B cell (primary cell): ENCODE measurements around the gene ACP7.

Experiments used
- EZH2 ChIP-seq: IDR thresholded peaks from 2 replicates; pipeline ENCODE4 v1.6.1; 2012; ENCODE audit warnings: borderline replicate concordance, low read depth, mild to moderate bottlenecking, moderate library complexity, low read length; ENCODE audit not compliant: insufficient read depth, poor library complexity, severe bottlenecking
- TF ChIP-seq, protein P1 (sequence below): fragments of 200-600 bp; IDR thresholded peaks from one replicate; pipeline ENCODE4 v1.8.0; 2022; ENCODE audit warnings: antibody characterized with exemption, mild to moderate bottlenecking

DNA sequence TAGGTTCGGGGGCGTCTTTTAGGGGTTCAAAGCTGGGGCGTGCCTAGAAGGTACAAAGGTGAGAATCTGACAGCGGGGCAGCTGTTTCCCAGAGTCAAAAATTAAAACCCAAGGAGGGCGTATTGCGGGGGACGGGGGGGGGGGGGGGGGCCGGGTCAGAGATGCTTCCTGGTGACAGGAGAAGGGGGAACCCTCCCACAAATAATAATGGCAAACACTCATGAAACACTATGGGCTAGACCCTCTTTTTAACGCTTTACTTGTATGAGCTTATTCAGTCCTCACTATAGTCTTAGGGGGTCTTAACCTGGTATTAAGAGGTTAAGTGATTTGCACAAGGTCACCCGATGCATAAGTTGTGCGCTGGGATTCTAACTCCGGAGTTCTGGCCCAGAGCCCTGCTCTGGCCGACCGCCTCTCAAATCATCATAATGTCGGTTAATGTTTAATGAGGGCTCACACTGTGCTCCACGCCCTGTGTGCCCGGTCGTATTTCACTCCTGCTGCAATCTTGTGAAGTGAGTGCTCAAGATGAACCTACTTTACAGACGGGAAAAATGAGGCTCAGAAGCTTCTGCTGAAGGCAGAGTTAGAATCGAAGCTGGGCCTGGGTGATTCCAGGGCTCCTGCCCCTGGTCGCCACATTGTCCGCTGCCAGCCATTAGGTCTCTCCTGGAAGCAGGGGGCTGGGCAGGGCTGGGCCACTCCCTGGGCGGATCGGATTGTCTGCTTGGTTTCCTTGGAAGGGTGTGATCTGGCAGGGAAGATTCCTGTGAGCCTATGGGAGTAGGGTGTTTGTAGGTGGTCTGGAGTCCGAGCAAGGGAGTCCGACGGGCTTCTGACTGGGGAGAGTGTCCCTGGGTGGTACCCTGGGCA is 42.4 kb downstream of the ACP7 start:
- TF ChIP-seq, protein P1, sequence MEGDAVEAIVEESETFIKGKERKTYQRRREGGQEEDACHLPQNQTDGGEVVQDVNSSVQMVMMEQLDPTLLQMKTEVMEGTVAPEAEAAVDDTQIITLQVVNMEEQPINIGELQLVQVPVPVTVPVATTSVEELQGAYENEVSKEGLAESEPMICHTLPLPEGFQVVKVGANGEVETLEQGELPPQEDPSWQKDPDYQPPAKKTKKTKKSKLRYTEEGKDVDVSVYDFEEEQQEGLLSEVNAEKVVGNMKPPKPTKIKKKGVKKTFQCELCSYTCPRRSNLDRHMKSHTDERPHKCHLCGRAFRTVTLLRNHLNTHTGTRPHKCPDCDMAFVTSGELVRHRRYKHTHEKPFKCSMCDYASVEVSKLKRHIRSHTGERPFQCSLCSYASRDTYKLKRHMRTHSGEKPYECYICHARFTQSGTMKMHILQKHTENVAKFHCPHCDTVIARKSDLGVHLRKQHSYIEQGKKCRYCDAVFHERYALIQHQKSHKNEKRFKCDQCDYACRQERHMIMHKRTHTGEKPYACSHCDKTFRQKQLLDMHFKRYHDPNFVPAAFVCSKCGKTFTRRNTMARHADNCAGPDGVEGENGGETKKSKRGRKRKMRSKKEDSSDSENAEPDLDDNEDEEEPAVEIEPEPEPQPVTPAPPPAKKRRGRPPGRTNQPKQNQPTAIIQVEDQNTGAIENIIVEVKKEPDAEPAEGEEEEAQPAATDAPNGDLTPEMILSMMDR = no peak
- no peak for TF ChIP-seq EZH2
